Measurements from ENCODE around the gene CPED1.
"Not testable (repeated sequence)": the region's sequence is repeated elsewhere in the genome, so short reads cannot be mapped to it uniquely, and the experiment has no call there.

Gene CPED1

GRCh38 chr7:121282129-121282528 lies 293.6 kb downstream of the CPED1 start:
- no peak overlapping the region for H3K4me3 ChIP-seq (ENCODE audit: low read depth, low read length)
- TF ChIP-seq CTCF (IDR thresholded peaks at IDR 0.05; ENCODE audit: borderline replicate concordance, insufficient read depth, low read depth, low read length) = no peak

GRCh38 chr7:121285066-121285667 lies 296.7 kb downstream of the CPED1 start:
- TF ChIP-seq CTCF (IDR thresholded peaks at IDR 0.05; ENCODE audit: borderline replicate concordance, insufficient read depth, low read depth, low read length) = no peak
- no peak overlapping the region for H3K4me3 ChIP-seq (ENCODE audit: low read depth, low read length)

GRCh38 chr7:121286186-121286585 lies 297.7 kb downstream of the CPED1 start:
- no peak for TF ChIP-seq CTCF (IDR thresholded peaks at IDR 0.05; ENCODE audit: borderline replicate concordance, insufficient read depth, low read depth, low read length)
- H3K4me3 ChIP-seq (ENCODE audit: low read depth, low read length) = no peak overlapping the region

GRCh38 chr7:121286742-121287734 lies 298.5 kb downstream of the CPED1 start:
- H3K4me3 ChIP-seq (ENCODE audit: low read depth, low read length) = no peak overlapping the region
- no peak for TF ChIP-seq CTCF (IDR thresholded peaks at IDR 0.05; ENCODE audit: borderline replicate concordance, insufficient read depth, low read depth, low read length)

- TF ChIP-seq CTCF (IDR thresholded peaks at IDR 0.05; ENCODE audit: borderline replicate concordance, insufficient read depth, low read depth, low read length) = no peak
These were observed 300.4 kb downstream of the CPED1 start for GRCh38 chr7:121288894-121289293.

GRCh38 chr7:121289930-121290329 lies 301.4 kb downstream of the CPED1 start:
- not testable (repeated sequence) for H3K4me3 ChIP-seq (ENCODE audit: low read depth, low read length)

More at GRCh38 chr7:121288894-121289293, 300.4 kb downstream of the CPED1 start:
- no peak overlapping the region for H3K4me3 ChIP-seq (ENCODE audit: low read depth, low read length)

- no peak for TF ChIP-seq CTCF (IDR thresholded peaks at IDR 0.05; ENCODE audit: borderline replicate concordance, insufficient read depth, low read depth, low read length)
These were observed 306.0 kb downstream of the CPED1 start for GRCh38 chr7:121294448-121294992.

More at GRCh38 chr7:121294448-121294992, 306.0 kb downstream of the CPED1 start:
- H3K4me3 ChIP-seq (ENCODE audit: low read depth, low read length) = no peak overlapping the region

All from GM12875 (cell line).